Measurements from ENCODE around the gene P2RY12.

Gene P2RY12

GRCh38 chr3:151347432-151347831 is 37.1 kb downstream of the P2RY12 start:
- Histone ChIP-seq H3K36me3 (ENCODE audit: low read depth) (no peaks in the 10 kb centered on the region), H3K27me3 (ENCODE audit: insufficient read depth, poor library complexity, severe bottlenecking) (no peaks in the 10 kb centered on the region), H3K4me1 (ENCODE audit: insufficient read depth, poor library complexity, severe bottlenecking) (no peaks in the 10 kb centered on the region), H3K4me3 (ENCODE audit: severe bottlenecking) (no peak overlapping the region), H3K27ac (ENCODE audit: poor library complexity, severe bottlenecking) (no peak overlapping the region), H3K9me3 (ENCODE audit: severe bottlenecking) (no peaks in the 10 kb centered on the region)
- no peak for DNase-seq (ENCODE audit: low spot score)
- TF ChIP-seq CTCF (IDR thresholded peaks at IDR 0.05; ENCODE audit: poor library complexity, severe bottlenecking) = no peak
- no peak for ATAC-seq (ENCODE audit: low read depth)

GRCh38 chr3:151346292-151346691 is 38.3 kb downstream of the P2RY12 start:
- ATAC-seq (ENCODE audit: low read depth) (no peak), DNase-seq (ENCODE audit: low spot score) (no peak)
- no peak for TF ChIP-seq CTCF (IDR thresholded peaks at IDR 0.05; ENCODE audit: poor library complexity, severe bottlenecking)
- Histone ChIP-seq H3K27me3 (ENCODE audit: insufficient read depth, poor library complexity, severe bottlenecking) (no peaks in the 10 kb centered on the region), H3K36me3 (ENCODE audit: low read depth) (no peaks in the 10 kb centered on the region), H3K27ac (ENCODE audit: poor library complexity, severe bottlenecking) (no peak overlapping the region), H3K4me3 (ENCODE audit: severe bottlenecking) (no peak overlapping the region), H3K4me1 (ENCODE audit: insufficient read depth, poor library complexity, severe bottlenecking) (no peaks in the 10 kb centered on the region), H3K9me3 (ENCODE audit: severe bottlenecking) (no peaks in the 10 kb centered on the region)

- DNase-seq (ENCODE audit: low spot score) (no peak), ATAC-seq (ENCODE audit: low read depth) (0 out of 3 replicates have a peak, but pooled peaks have one; percentile 31)
- Histone ChIP-seq H3K9me3 (ENCODE audit: severe bottlenecking) (no peaks in the 10 kb centered on the region), H3K27me3 (ENCODE audit: insufficient read depth, poor library complexity, severe bottlenecking) (no peaks in the 10 kb centered on the region), H3K4me3 (ENCODE audit: severe bottlenecking) (no peak overlapping the region), H3K27ac (ENCODE audit: poor library complexity, severe bottlenecking) (no peak overlapping the region), H3K4me1 (ENCODE audit: insufficient read depth, poor library complexity, severe bottlenecking) (no peaks in the 10 kb centered on the region), H3K36me3 (ENCODE audit: low read depth) (no peaks in the 10 kb centered on the region)
- TF ChIP-seq CTCF (IDR thresholded peaks at IDR 0.05; ENCODE audit: poor library complexity, severe bottlenecking) = no peak
Measured at GRCh38 chr3:151345859-151346258, 38.7 kb downstream of the P2RY12 start.

GRCh38 chr3:151331696-151332095 is 52.9 kb downstream of the P2RY12 start:
- H3K27ac ChIP-seq (ENCODE audit: poor library complexity, severe bottlenecking) = no peak overlapping the region
- DNase-seq (ENCODE audit: low spot score) (no peak), ATAC-seq (ENCODE audit: low read depth) (no peak)
- H3K36me3 ChIP-seq (ENCODE audit: low read depth) = no peaks in the 10 kb centered on the region
- H3K9me3 ChIP-seq (ENCODE audit: severe bottlenecking) = no peaks in the 10 kb centered on the region
- no peaks in the 10 kb centered on the region for H3K27me3 ChIP-seq (ENCODE audit: insufficient read depth, poor library complexity, severe bottlenecking)
- TF ChIP-seq CTCF (IDR thresholded peaks at IDR 0.05; ENCODE audit: poor library complexity, severe bottlenecking) = no peak
- peaks cover 9% of the 10 kb centered on the region for H3K4me1 ChIP-seq (ENCODE audit: insufficient read depth, poor library complexity, severe bottlenecking)
- no peak overlapping the region for H3K4me3 ChIP-seq (ENCODE audit: severe bottlenecking)

- Histone ChIP-seq H3K4me1 (ENCODE audit: insufficient read depth, poor library complexity, severe bottlenecking) (peaks cover 9% of the 10 kb centered on the region), H3K4me3 (ENCODE audit: severe bottlenecking) (no peak overlapping the region), H3K27ac (ENCODE audit: poor library complexity, severe bottlenecking) (no peak overlapping the region), H3K27me3 (ENCODE audit: insufficient read depth, poor library complexity, severe bottlenecking) (no peaks in the 10 kb centered on the region), H3K9me3 (ENCODE audit: severe bottlenecking) (no peaks in the 10 kb centered on the region), H3K36me3 (ENCODE audit: low read depth) (no peaks in the 10 kb centered on the region)
- DNase-seq (ENCODE audit: low spot score) = no peak
- ATAC-seq (ENCODE audit: low read depth) = no peak
- TF ChIP-seq CTCF (IDR thresholded peaks at IDR 0.05; ENCODE audit: poor library complexity, severe bottlenecking) = no peak
Measured at GRCh38 chr3:151330899-151331298, 53.7 kb downstream of the P2RY12 start.
